Liver (tissue), 9 donors: Measurements from ENCODE around the gene RNU2-1. TPM values are rescaled to one million over a fixed set of nuclear protein-coding genes. Genes with fewer than 3 reads are reported as not detected.
"Not testable (repeated sequence)": the region's sequence is repeated elsewhere in the genome, so short reads cannot be mapped to it uniquely, and the experiment has no call there.

Source experiments
- DNase-seq: peaks from one replicate; pipeline ENCODE4 v3.0.0-alpha.2; 2017; ENCODE audit warnings: low spot score
- H3K27ac ChIP-seq, 2 donors: one replicate each; pipeline ENCODE4 v1.7.0; 2013; ENCODE audit warnings: inconsistent platforms in 2 of 2, low read length in 2 of 2, control low read depth in 1 of 2, low read depth in 1 of 2, mild to moderate bottlenecking in 1 of 2
- H3K27me3 ChIP-seq, 4 donors: one replicate each; pipeline versions ENCODE4 v1.6.1 to v1.7.0; 2013; ENCODE audit warnings: low read length in 3 of 4, inconsistent platforms in 1 of 4, mild to moderate bottlenecking in 1 of 4, moderate library complexity in 1 of 4; ENCODE audit not compliant: control insufficient read depth in 4 of 4, insufficient read depth in 4 of 4
- H3K36me3 ChIP-seq, 4 donors: one replicate each; pipeline versions ENCODE4 v1.6.1 to v1.7.0; 2013; ENCODE audit warnings: low read length in 3 of 4, mild to moderate bottlenecking in 3 of 4, low read depth in 1 of 4, moderate library complexity in 1 of 4; ENCODE audit not compliant: control insufficient read depth in 4 of 4, insufficient read depth in 3 of 4
- H3K4me1 ChIP-seq, 4 donors: one replicate each; pipeline versions ENCODE4 v1.6.1 to v1.7.0; 2013; ENCODE audit warnings: low read length in 3 of 4, mild to moderate bottlenecking in 3 of 4, moderate library complexity in 1 of 4; ENCODE audit not compliant: control insufficient read depth in 4 of 4, insufficient read depth in 4 of 4
- H3K4me3 ChIP-seq, 3 donors: one replicate each; pipeline versions ENCODE4 v1.6.1 to v1.7.0; 2013; ENCODE audit warnings: low read length in 3 of 3, control low read depth in 1 of 3, low read depth in 1 of 3, mild to moderate bottlenecking in 1 of 3
- H3K9ac ChIP-seq, 2 donors: one replicate each; pipeline ENCODE4 v1.7.0; 2013; ENCODE audit warnings: low read length in 2 of 2, mild to moderate bottlenecking in 2 of 2, moderate library complexity in 2 of 2, control low read depth in 1 of 2, low read depth in 1 of 2
- H3K9me3 ChIP-seq, 4 donors: one replicate each; pipeline versions ENCODE4 v1.6.1 to v1.7.0; 2013; ENCODE audit warnings: low read length in 3 of 4; ENCODE audit not compliant: control insufficient read depth in 4 of 4
- EGR1 ChIP-seq, 2 donors: IDR thresholded peaks; 2 replicates each; pipeline ENCODE4 v1.6.1; 2016 to 2018; ENCODE audit warnings: antibody characterized with exemption in 2 of 2, low read depth in 2 of 2
- FOXA1 ChIP-seq: IDR thresholded peaks from 2 replicates; pipeline ENCODE4 v1.6.1; 2016; ENCODE audit warnings: antibody characterized with exemption
- HNF4G ChIP-seq: IDR thresholded peaks from 2 replicates; pipeline ENCODE4 v1.6.1; 2016; ENCODE audit warnings: antibody characterized with exemption
- NR2F2 ChIP-seq: IDR thresholded peaks from 2 replicates; pipeline ENCODE4 v1.6.1; 2016; ENCODE audit warnings: antibody characterized with exemption
- RXRA ChIP-seq, 2 donors: IDR thresholded peaks; 2 replicates each; pipeline ENCODE4 v1.6.1; 2017 to 2018; ENCODE audit warnings: antibody characterized with exemption in 2 of 2, mild to moderate bottlenecking in 1 of 2
- SP1 ChIP-seq: IDR thresholded peaks from 2 replicates; pipeline ENCODE4 v1.6.1; 2018; ENCODE audit warnings: antibody characterized with exemption, mild to moderate bottlenecking
- TAF1 ChIP-seq: conservative IDR thresholded peaks from 2 replicates; pipeline ENCODE4 v1.6.1; 2016; ENCODE audit warnings: antibody characterized with exemption, mild to moderate bottlenecking
- WGBS: extraction: QIAGEN DNeasy Blood & Tissue Kit; methylation state at CpG from one replicate; pipeline ENCODE4 v1.1.7; 2013; 5-methylcytosine and 5-hydroxymethylcytosine counted together
- polyA plus RNA-seq, 2 donors: library from polyadenylated mRNA; stranded (reverse) in 1 of 2; unstranded in 1 of 2; fragments of 200-250 nt in 1 of 2; fragments of >200 nt in 1 of 2; fragmentation: Nextera tagmentation in 1 of 2; extraction: Ambion mirVana in 1 of 2; gene quantifications; one replicate each; pipeline versions ENCODE4 v1.2.1 to v1.2.3, GENCODE V29; 2013 to 2015
- total RNA-seq, 2 donors: library from RNA; depleted of rRNA; stranded (reverse); fragments of >200 nt; gene quantifications; one replicate each; pipeline ENCODE4 v1.2.3, GENCODE V29; 2014
- TF ChIP-seq, protein P1 (sequence below): IDR thresholded peaks from 2 replicates; pipeline ENCODE4 v1.6.1; 2016; ENCODE audit warnings: antibody characterized with exemption, mild to moderate bottlenecking
- TF ChIP-seq, protein P2 (sequence below): IDR thresholded peaks from 2 replicates; pipeline ENCODE4 v1.6.1; 2016; ENCODE audit warnings: antibody characterized with exemption
- TF ChIP-seq, protein P3 (sequence below): fragments of 150-350 bp; IDR thresholded peaks from 2 replicates; pipeline ENCODE4 v1.5.1; 2017; ENCODE audit warnings: improper control_type of control experiment, low read depth, low read length; ENCODE audit not compliant: missing input control
- donor health status: healthy.
- donor health status: healthy.
- donor health status: healthy.
- donor health status: healthy.
- donor health status: healthy.

The RNU2-1 gene
- total and polyA plus RNA-seq, 4 donors, result 3.4 TPM; not detected in 3

DNA sequence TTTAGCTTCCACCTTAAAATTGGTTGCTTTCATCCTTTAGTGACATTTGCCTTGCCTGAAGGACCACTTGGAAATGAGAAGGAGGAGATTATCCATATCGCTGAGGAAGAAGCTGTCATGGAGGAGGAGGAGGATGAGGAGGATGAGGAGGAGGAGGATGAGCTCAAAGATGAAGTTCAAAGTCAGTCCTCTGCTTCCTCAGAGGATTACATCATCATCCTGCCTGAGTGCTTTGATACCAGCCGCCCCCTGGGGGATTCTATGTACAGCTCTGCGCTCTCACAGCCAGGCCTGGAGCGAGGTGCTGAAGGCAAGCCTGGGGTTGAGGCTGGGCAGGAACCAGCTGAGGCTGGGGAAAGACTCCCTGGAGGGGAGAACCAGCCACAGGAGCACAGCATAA lies 33.6 kb downstream of the RNU2-1 start (continued):
- TF ChIP-seq, protein P1, sequence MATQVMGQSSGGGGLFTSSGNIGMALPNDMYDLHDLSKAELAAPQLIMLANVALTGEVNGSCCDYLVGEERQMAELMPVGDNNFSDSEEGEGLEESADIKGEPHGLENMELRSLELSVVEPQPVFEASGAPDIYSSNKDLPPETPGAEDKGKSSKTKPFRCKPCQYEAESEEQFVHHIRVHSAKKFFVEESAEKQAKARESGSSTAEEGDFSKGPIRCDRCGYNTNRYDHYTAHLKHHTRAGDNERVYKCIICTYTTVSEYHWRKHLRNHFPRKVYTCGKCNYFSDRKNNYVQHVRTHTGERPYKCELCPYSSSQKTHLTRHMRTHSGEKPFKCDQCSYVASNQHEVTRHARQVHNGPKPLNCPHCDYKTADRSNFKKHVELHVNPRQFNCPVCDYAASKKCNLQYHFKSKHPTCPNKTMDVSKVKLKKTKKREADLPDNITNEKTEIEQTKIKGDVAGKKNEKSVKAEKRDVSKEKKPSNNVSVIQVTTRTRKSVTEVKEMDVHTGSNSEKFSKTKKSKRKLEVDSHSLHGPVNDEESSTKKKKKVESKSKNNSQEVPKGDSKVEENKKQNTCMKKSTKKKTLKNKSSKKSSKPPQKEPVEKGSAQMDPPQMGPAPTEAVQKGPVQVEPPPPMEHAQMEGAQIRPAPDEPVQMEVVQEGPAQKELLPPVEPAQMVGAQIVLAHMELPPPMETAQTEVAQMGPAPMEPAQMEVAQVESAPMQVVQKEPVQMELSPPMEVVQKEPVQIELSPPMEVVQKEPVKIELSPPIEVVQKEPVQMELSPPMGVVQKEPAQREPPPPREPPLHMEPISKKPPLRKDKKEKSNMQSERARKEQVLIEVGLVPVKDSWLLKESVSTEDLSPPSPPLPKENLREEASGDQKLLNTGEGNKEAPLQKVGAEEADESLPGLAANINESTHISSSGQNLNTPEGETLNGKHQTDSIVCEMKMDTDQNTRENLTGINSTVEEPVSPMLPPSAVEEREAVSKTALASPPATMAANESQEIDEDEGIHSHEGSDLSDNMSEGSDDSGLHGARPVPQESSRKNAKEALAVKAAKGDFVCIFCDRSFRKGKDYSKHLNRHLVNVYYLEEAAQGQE, result no peak
- TF ChIP-seq SP1 (no peak), EGR1 (IDR thresholded peaks at IDR 0.05; ENCODE audit: low read depth in 2 of 2) (no peak), RXRA (IDR thresholded peaks at IDR 0.05) (no peak), FOXA1 (no peak)

DNA sequence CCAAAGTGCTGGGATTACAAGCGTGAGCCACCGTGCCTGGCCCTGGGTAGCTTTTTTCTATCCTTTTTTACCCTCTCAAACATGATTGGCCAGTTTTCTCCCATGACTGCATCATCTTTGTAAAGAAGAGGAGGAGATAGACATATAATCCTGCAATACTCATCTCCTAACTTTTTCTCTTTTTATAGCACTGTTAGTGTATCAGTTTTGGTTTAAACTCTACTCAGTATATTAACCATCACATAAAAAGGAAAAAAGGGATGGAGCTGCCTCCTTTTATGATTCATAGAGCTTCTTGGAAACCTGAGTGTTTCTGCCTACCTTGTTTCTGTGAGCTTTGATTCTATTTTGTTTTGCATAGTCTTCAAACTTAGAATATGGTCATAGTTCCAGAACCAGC lies 34.1 kb downstream of the RNU2-1 start:
- no peak overlapping the region for H3K4me3 ChIP-seq
- TF ChIP-seq, protein P2, sequence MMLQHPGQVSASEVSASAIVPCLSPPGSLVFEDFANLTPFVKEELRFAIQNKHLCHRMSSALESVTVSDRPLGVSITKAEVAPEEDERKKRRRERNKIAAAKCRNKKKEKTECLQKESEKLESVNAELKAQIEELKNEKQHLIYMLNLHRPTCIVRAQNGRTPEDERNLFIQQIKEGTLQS, result no peak
- WGBS, result 97% methylated on average over 2 of the region's 2 CpGs
- H3K9me3 ChIP-seq, result no peaks in the 10 kb centered on the region
- no peak for DNase-seq
- no peak overlapping the region for H3K27ac ChIP-seq
- H3K27me3 ChIP-seq, result no peaks in the 10 kb centered on the region
- no peak overlapping the region for H3K9ac ChIP-seq
- no peaks in the 10 kb centered on the region for H3K4me1 ChIP-seq
- H3K36me3 ChIP-seq, result peaks cover 24 to 74% (median 69%) of the 10 kb centered on the region in 4 donors

DNA sequence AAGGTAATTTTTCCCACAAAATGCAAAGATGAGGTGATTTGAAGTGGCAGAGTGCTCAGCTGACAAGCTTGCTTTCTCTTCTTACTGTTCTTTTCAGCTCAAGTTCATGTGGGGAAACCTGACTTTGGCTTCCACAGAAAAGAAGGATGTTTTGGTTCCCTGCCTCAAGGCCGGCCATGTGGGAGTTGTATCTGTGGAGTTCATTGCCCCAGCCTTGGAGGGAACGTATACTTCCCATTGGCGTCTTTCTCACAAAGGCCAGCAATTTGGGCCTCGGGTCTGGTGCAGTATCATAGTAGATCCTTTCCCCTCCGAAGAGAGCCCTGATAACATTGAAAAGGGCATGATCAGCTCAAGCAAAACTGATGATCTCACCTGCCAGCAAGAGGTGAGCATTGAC lies 40.5 kb downstream of the RNU2-1 start:
- Histone ChIP-seq H3K4me1 (no peaks in the 10 kb centered on the region), H3K27me3 (no peaks in the 10 kb centered on the region), H3K27ac (no peak overlapping the region), H3K36me3 (peaks cover 22 to 77% (median 71%) of the 10 kb centered on the region in 4 donors), H3K4me3 (no peak overlapping the region), H3K9ac (no peak overlapping the region), H3K9me3 (no peaks in the 10 kb centered on the region)
- DNase-seq, result no peak
- TF ChIP-seq SP1 (no peak), TAF1 (no peak), NR2F2 (no peak), RXRA (IDR thresholded peaks at IDR 0.05) (no peak), EGR1 (IDR thresholded peaks at IDR 0.05; ENCODE audit: low read depth in 2 of 2) (no peak), HNF4G (no peak)
- TF ChIP-seq, protein P3, sequence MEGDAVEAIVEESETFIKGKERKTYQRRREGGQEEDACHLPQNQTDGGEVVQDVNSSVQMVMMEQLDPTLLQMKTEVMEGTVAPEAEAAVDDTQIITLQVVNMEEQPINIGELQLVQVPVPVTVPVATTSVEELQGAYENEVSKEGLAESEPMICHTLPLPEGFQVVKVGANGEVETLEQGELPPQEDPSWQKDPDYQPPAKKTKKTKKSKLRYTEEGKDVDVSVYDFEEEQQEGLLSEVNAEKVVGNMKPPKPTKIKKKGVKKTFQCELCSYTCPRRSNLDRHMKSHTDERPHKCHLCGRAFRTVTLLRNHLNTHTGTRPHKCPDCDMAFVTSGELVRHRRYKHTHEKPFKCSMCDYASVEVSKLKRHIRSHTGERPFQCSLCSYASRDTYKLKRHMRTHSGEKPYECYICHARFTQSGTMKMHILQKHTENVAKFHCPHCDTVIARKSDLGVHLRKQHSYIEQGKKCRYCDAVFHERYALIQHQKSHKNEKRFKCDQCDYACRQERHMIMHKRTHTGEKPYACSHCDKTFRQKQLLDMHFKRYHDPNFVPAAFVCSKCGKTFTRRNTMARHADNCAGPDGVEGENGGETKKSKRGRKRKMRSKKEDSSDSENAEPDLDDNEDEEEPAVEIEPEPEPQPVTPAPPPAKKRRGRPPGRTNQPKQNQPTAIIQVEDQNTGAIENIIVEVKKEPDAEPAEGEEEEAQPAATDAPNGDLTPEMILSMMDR, result no peak
- 86% methylated on average over 5 of the region's 5 CpGs for whole genome bisulfite sequencing

DNA sequence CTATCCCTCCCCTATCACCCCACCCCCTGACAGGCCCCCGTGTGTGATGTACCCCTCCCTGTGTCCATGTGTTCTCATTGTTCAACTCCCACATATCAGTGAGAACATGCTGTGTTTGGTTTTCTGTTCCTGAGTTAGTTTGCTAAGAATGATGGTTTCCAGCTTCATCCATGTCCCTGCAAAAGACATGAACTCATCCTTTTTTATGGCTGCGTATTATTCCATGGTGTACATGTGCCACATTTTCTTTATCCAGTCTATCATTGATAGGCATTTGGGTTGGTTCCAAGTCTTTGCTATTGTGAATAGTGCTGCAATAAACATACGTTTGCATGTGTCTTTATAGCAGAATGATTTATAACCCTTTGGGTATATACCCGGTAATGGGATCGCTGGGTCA lies 47.1 kb downstream of the RNU2-1 start:
- H3K4me3 ChIP-seq, DNase-seq, H3K27me3 ChIP-seq, H3K9ac ChIP-seq, H3K9me3 ChIP-seq, H3K4me1 ChIP-seq, H3K27ac ChIP-seq: not testable (repeated sequence)
- H3K36me3 ChIP-seq, result peaks cover 10 to 48% (median 39%) of the 10 kb centered on the region in 4 donors
- 92% methylated on average over 5 of the region's 5 CpGs for WGBS
